ENCODE results near the gene NPBWR2. TPM values are rescaled to one million over a fixed set of nuclear protein-coding genes. Genes with fewer than 3 reads are reported as not detected.

NPBWR2 gene
- total RNA-seq, 1 donor from 2014 or later: not detected

DNA sequence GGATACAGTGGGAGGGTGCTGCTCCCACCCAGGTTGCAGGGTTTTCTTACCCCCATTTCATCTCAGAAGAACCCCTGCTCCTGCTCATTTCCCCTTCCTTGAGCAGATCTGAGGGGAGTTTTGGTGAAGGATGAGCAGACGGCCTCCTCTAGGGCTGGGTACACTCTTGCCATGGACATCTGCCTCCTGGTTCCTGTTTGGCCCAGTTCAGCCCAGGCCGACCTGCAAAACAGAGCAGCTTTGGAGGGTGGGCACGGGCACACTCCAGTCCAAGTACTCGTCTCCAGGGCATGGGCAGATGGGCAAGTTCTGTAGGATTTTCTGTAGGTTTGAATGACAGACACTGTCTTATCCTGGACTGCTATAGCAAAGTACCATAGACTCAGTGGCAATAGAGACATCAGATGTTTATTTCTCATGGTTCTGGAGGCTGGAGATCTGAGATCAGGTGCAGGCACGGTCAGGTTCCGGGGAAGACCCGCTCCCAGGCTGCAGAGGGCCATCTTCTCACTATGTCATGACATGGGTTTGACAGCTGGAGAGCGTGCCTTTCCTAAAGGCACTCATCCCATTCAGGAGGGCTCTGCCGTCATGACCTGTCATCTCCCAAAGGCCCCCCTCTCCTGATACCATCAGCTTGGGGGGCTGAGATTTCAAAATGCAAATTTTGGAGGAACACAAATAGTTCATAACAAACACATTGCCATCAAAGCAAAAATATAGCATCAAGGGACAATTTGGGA, 6.2 kb downstream of the NPBWR2 start:
- no peak overlapping the region for H3K4me3 ChIP-seq (ENCODE audit: low read depth, low read length)
- H3K27me3 ChIP-seq (ENCODE audit: control insufficient read depth, insufficient read depth, low read length): peaks cover 19% of the 10 kb centered on the region
- TF ChIP-seq, protein P1, sequence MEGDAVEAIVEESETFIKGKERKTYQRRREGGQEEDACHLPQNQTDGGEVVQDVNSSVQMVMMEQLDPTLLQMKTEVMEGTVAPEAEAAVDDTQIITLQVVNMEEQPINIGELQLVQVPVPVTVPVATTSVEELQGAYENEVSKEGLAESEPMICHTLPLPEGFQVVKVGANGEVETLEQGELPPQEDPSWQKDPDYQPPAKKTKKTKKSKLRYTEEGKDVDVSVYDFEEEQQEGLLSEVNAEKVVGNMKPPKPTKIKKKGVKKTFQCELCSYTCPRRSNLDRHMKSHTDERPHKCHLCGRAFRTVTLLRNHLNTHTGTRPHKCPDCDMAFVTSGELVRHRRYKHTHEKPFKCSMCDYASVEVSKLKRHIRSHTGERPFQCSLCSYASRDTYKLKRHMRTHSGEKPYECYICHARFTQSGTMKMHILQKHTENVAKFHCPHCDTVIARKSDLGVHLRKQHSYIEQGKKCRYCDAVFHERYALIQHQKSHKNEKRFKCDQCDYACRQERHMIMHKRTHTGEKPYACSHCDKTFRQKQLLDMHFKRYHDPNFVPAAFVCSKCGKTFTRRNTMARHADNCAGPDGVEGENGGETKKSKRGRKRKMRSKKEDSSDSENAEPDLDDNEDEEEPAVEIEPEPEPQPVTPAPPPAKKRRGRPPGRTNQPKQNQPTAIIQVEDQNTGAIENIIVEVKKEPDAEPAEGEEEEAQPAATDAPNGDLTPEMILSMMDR (IDR thresholded peaks at IDR 0.05; ENCODE audit: insufficient read depth, low read length, severe bottlenecking): no peak
- DNase-seq (ENCODE audit: low read depth) (no peak), FAIRE-seq (no peak)
- no peaks in the 10 kb centered on the region for H3K36me3 ChIP-seq (ENCODE audit: control insufficient read depth, insufficient read depth, low read length)

DNA sequence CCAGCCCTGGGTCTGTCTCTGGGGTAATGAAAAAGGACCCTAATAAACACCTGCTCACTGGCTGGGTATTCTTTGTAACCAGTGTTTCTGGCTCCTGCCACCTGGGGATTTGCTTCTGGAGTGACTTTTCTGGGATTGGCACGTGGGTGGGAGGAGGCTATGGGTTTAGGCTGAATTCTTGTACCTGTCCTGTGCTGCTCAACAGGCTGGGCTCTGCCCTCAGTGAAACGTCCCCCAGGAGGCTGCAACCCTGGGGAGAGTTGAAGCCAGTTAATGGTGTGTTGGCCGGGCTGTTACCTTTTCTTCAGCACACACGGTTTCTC, 6.8 kb downstream of the NPBWR2 start:
- Histone ChIP-seq H3K27me3 (ENCODE audit: control insufficient read depth, insufficient read depth, low read length) (peaks cover 19% of the 10 kb centered on the region), H3K36me3 (ENCODE audit: control insufficient read depth, insufficient read depth, low read length) (no peaks in the 10 kb centered on the region), H3K4me3 (ENCODE audit: low read depth, low read length) (no peak overlapping the region)
- FAIRE-seq (no peak), DNase-seq (ENCODE audit: low read depth) (no peak)
- TF ChIP-seq, protein P1 (IDR thresholded peaks at IDR 0.05; ENCODE audit: insufficient read depth, low read length, severe bottlenecking): no peak

DNA sequence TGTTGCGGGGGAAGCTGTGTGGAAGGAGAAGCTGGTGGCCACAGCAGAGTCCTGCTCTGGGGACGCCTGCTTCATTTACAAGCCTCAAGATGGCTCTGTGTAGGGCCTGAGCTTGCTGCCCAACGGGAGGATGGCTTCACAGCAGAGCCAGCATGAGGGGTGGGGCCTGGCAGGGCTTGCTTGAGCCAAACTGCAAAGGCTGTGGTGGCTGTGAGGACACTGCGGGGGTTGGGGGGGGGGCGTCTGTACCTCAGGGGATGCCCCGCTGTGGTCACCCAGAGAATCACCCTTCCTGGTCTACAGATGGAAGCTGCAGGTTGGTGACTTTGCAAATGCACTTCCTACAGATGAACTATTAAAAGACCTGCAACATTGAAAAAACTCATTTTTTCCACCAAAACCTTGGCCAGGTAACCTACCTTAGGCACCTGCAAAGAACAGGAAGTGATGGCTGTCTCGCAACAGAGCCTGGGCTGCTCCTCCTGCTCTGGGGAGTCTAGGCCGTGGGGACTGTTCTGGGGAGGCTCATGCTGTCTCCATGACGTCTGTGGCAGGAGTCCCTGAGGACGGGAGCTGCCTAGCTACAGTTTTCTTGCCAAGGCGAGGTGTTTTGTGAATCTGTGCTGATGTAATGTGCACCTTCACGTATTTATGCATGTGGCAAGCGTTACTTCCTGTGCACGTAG, 7.3 kb downstream of the NPBWR2 start:
- H3K27me3 ChIP-seq (ENCODE audit: control insufficient read depth, insufficient read depth, low read length): peaks cover 19% of the 10 kb centered on the region
- FAIRE-seq (no peak), DNase-seq (ENCODE audit: low read depth) (no peak)
- no peak overlapping the region for H3K4me3 ChIP-seq (ENCODE audit: low read depth, low read length)
- H3K36me3 ChIP-seq (ENCODE audit: control insufficient read depth, insufficient read depth, low read length): no peaks in the 10 kb centered on the region
- TF ChIP-seq, protein P1 (IDR thresholded peaks at IDR 0.05; ENCODE audit: insufficient read depth, low read length, severe bottlenecking): no peak

DNA sequence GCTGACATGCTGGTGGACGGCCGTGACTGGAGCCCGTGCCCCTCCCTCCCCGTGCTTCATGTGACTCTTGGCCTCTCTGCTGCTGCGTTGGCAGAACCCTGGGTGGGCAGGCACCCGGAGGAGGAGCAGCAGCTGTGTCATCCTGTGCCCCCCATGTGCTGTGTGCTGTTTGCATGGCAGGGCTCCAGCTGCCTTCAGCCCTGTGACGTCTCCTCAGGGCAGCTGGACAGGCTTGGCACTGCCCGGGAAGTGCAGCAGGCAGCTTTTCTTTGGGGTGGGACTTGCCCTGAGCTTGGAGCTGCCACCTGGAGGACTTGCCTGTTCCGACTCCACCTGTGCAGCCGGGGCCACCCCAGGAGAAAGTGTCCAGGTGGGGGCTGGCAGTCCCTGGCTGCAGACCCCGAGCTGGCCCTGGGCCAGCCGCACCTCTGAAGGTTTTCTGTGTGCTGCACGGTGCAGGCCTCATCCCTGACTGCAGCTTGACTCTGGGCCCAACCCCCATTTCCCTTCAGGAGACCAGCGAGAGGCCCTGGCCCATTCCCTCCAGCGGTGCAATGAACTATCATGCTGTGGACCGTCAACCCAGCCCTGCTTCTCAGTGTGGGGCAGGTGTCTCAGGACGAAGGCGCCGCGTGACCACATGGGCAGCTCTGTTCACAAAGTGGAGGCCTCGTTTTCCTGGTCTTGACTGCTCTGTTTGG, 8.1 kb downstream of the NPBWR2 start:
- no peak for FAIRE-seq
- TF ChIP-seq, protein P1 (IDR thresholded peaks at IDR 0.05; ENCODE audit: insufficient read depth, low read length, severe bottlenecking): no peak
- Histone ChIP-seq H3K4me3 (ENCODE audit: low read depth, low read length) (no peak overlapping the region), H3K27me3 (ENCODE audit: control insufficient read depth, insufficient read depth, low read length) (peaks cover 19% of the 10 kb centered on the region), H3K36me3 (ENCODE audit: control insufficient read depth, insufficient read depth, low read length) (no peaks in the 10 kb centered on the region)
- DNase-seq (ENCODE audit: low read depth): no peak

DNA sequence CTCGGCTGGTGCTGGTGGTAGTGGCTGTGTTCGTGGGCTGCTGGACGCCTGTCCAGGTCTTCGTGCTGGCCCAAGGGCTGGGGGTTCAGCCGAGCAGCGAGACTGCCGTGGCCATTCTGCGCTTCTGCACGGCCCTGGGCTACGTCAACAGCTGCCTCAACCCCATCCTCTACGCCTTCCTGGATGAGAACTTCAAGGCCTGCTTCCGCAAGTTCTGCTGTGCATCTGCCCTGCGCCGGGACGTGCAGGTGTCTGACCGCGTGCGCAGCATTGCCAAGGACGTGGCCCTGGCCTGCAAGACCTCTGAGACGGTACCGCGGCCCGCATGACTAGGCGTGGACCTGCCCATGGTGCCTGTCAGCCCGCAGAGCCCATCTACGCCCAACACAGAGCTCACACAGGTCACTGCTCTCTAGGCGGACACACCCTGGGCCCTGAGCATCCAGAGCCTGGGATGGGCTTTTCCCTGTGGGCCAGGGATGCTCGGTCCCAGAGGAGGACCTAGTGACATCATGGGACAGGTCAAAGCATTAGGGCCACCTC, 8.8 kb downstream of the NPBWR2 start:
- TF ChIP-seq, protein P1 (IDR thresholded peaks at IDR 0.05; ENCODE audit: insufficient read depth, low read length, severe bottlenecking): no peak
- Histone ChIP-seq H3K4me3 (ENCODE audit: low read depth, low read length) (no peak overlapping the region), H3K27me3 (ENCODE audit: control insufficient read depth, insufficient read depth, low read length) (peaks cover 19% of the 10 kb centered on the region), H3K36me3 (ENCODE audit: control insufficient read depth, insufficient read depth, low read length) (no peaks in the 10 kb centered on the region)
- no peak for FAIRE-seq
- no peak for DNase-seq (ENCODE audit: low read depth)

All from bronchial epithelial cell (primary cell).